SJSA1 (cell line): ENCODE measurements around the gene PPP1R7. TPM values are rescaled to one million over a fixed set of nuclear protein-coding genes. Genes with fewer than 3 reads are reported as not detected.
"Not testable (repeated sequence)": the region's sequence is repeated elsewhere in the genome, so short reads cannot be mapped to it uniquely, and the experiment has no call there.

Experiments
- DNase-seq, 2 experiments: peaks; one replicate each; pipeline ENCODE4 v3.0.0-alpha.2; 2015 to 2020; ENCODE audit warnings: low spot score in 2 of 2, low read depth in 1 of 2
- H3K27ac ChIP-seq: fragments of 250-450 bp; sonication (Bioruptor Pico); 2 replicates; pipeline ENCODE4 v1.5.1; 2020; ENCODE audit warnings: mild to moderate bottlenecking, moderate library complexity
- H3K27me3 ChIP-seq: fragments of 250-450 bp; sonication (Bioruptor Pico); replicated peaks from 2 replicates; pipeline ENCODE4 v1.5.1; 2020; ENCODE audit warnings: mild to moderate bottlenecking, moderate library complexity
- H3K36me3 ChIP-seq: fragments of 250-450 bp; sonication (Bioruptor Pico); 2 replicates; pipeline ENCODE4 v1.5.1; 2020; ENCODE audit warnings: mild to moderate bottlenecking
- H3K4me1 ChIP-seq: fragments of 250-450 bp; sonication (Bioruptor Pico); replicated peaks from 2 replicates; pipeline ENCODE4 v1.6.1; 2021; ENCODE audit warnings: mild to moderate bottlenecking
- H3K4me3 ChIP-seq: fragments of 250-450 bp; sonication (Bioruptor Pico); 2 replicates; pipeline ENCODE4 v1.5.1; 2020; ENCODE audit warnings: mild to moderate bottlenecking
- H3K9me3 ChIP-seq: fragments of 250-450 bp; sonication (Bioruptor Pico); replicated peaks from 2 replicates; pipeline ENCODE4 v1.5.1; 2020; ENCODE audit warnings: mild to moderate bottlenecking
- total RNA-seq: library from RNA; depleted of rRNA; stranded (reverse); fragments of >200 nt; shearing (Covaris generic); gene quantifications from 2 replicates; pipeline ENCODE4 v1.2.3, GENCODE V29; 2014

Gene PPP1R7
- total RNA-seq, 1 experiment from 2014 or later: 159 TPM

GRCh38 chr2:241191081-241191480, 40.8 kb downstream of the PPP1R7 start:
- no peaks in the 10 kb centered on the region for H3K9me3 ChIP-seq
- no peaks in the 10 kb centered on the region for H3K36me3 ChIP-seq
- no peak for DNase-seq
- no peaks in the 10 kb centered on the region for H3K4me1 ChIP-seq
- no peak overlapping the region for H3K4me3 ChIP-seq
- H3K27ac ChIP-seq: no peak overlapping the region
- H3K27me3 ChIP-seq: no peaks in the 10 kb centered on the region

DNA sequence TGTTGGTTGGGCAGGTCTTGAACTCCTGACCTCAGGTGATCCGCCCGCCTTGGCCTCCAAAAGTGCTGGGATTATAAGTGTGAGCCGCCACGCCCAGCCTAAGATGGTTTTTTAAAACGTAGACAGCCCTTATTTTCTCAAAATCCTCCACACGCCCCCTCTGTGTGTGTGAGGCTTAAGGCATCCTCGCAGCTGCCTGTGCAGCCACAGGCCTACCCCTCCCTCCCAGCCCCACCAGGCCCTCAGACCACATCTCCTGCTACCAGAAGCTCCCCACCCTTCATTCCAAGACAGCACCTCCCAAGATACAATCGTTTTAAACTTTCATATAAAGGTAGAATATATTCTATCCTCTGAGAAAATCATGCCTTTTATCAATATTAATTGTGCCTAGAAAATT, 43.0 kb downstream of the PPP1R7 start:
- Histone ChIP-seq H3K4me1 (no peaks in the 10 kb centered on the region), H3K27me3 (no peaks in the 10 kb centered on the region), H3K36me3 (no peaks in the 10 kb centered on the region), H3K27ac (no peak overlapping the region), H3K9me3 (no peaks in the 10 kb centered on the region), H3K4me3 (no peak overlapping the region)
- no peak for DNase-seq

DNA sequence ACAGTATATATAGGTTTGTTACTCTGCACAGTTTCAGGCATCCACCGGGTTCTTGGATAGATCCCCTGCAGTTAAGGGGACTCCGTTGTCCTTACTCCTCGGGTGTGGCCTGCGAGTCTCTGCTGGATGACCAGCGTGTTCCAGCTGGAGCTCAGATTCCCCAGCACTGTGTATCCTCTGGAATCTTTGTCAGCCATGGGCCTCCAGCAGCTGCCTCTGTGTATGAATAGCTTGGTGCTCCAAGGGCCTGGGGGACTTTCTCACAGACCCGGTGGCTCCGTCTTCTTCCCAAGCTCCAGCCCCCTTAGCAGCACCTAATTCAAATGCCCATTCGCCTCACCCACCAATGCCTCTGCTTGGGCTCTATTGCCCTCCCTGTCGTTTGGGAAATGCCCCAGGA, 44.5 kb downstream of the PPP1R7 start:
- H3K4me1 ChIP-seq: no peaks in the 10 kb centered on the region
- no peak overlapping the region for H3K27ac ChIP-seq
- H3K4me3 ChIP-seq: no peak overlapping the region
- H3K27me3 ChIP-seq: no peaks in the 10 kb centered on the region
- no peaks in the 10 kb centered on the region for H3K36me3 ChIP-seq
- DNase-seq: no peak
- no peaks in the 10 kb centered on the region for H3K9me3 ChIP-seq

GRCh38 chr2:241195506-241196130, 45.4 kb downstream of the PPP1R7 start:
- Histone ChIP-seq H3K27me3 (no peaks in the 10 kb centered on the region), H3K27ac (no peak overlapping the region), H3K9me3 (no peaks in the 10 kb centered on the region), H3K4me3 (no peak overlapping the region), H3K36me3 (no peaks in the 10 kb centered on the region), H3K4me1 (no peaks in the 10 kb centered on the region)
- DNase-seq: no peak

GRCh38 chr2:241197246-241197645, 47.0 kb downstream of the PPP1R7 start:
- not testable (repeated sequence) for DNase-seq, H3K27ac ChIP-seq, H3K27me3 ChIP-seq, H3K4me3 ChIP-seq, H3K4me1 ChIP-seq, H3K36me3 ChIP-seq, H3K9me3 ChIP-seq

DNA sequence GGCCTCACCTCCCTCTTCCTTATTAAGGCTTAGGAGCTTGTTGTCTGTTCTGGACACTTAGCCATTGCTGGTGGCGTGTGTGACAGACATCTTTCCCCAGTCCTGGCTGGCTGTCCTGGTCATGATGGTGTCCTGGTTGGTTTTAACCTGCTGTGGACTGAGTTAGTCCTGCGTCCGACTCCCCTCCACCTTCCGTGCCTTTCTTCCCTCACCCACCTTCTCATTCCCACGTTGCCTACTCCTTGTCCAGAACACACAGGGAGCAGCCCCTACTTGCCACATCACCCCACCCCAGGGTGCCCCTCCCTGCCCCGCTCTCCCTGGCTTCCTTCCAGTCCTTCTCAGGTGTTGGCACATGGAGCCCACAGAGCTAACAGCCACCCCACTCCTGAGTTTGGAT, 47.7 kb downstream of the PPP1R7 start:
- Histone ChIP-seq H3K4me1 (no peaks in the 10 kb centered on the region), H3K36me3 (no peaks in the 10 kb centered on the region), H3K9me3 (no peaks in the 10 kb centered on the region), H3K27ac (no peak overlapping the region), H3K4me3 (no peak overlapping the region), H3K27me3 (no peaks in the 10 kb centered on the region)
- no peak for DNase-seq

- Histone ChIP-seq H3K9me3 (no peaks in the 10 kb centered on the region), H3K4me3 (no peak overlapping the region), H3K27me3 (no peaks in the 10 kb centered on the region), H3K27ac (no peak overlapping the region), H3K4me1 (no peaks in the 10 kb centered on the region), H3K36me3 (no peaks in the 10 kb centered on the region)
- DNase-seq: no peak
Measured at GRCh38 chr2:241198381-241199279, 48.4 kb downstream of the PPP1R7 start.

DNA sequence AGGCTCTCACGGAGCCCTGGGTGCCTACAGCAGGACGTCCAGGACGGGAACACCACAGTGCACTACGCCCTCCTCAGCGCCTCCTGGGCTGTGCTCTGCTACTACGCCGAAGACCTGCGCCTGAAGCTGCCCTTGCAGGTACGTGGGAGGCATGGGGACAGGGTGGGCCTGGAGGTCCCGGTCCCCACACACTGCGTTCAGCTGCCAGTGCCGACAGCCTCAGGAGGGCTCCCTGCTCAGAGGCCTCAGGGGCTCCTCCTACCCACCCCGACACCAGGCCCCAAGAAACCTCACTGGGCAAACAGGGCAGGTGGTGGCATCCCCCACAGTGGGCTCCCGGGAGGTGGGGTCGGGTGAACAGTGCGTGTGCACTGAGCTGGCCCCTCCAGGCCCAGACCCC, 49.0 kb downstream of the PPP1R7 start:
- no peaks in the 10 kb centered on the region for H3K27me3 ChIP-seq
- H3K9me3 ChIP-seq: no peaks in the 10 kb centered on the region
- DNase-seq: no peak
- no peak overlapping the region for H3K4me3 ChIP-seq
- H3K36me3 ChIP-seq: no peaks in the 10 kb centered on the region
- H3K4me1 ChIP-seq: no peaks in the 10 kb centered on the region
- no peak overlapping the region for H3K27ac ChIP-seq

DNA sequence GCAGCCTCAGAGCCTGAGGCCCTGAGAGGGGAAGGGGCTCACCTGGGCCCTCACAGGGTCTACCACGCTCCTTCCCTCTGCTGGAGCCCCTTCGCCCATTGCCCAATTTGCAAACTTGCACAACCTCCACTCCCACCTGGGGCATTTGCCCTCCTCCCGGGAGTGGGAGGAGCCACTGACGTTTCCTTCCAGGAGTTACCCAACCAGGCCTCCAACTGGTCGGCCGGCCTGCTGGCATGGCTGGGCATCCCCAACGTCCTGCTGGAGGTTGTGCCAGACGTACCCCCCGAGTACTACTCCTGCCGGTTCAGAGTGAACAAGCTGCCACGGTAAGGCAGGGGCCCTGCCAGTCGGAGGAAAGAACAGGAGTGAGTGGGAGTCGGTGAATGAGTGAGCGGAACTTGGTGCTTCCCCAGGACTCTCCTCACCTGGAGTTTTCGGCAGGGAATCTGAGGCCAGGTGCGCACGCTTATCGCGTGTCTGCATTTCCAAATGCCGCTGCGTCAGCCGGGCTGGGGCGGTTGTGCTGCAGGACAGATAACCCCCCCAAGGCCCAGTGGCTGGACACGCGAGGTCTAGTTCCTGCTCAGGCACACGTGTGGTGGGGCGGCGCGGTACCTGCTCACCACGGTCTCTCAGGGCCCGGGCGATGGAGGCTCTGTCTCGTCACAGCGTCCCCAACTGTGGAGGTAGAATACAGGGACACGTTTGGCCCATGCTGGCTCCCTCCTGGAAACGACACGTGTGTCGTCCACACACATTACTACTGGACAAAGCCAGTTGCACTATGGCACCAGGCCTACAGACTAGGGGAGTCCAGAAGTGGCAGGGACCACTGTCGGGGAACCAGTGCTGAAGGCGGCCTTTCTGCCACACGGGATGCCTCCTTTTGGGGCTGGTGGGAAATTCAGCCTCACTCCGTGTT, 49.9 kb downstream of the PPP1R7 start:
- H3K4me3 ChIP-seq: no peak overlapping the region
- no peak overlapping the region for H3K27ac ChIP-seq
- H3K4me1 ChIP-seq: no peaks in the 10 kb centered on the region
- H3K36me3 ChIP-seq: no peaks in the 10 kb centered on the region
- DNase-seq: no peak
- no peaks in the 10 kb centered on the region for H3K27me3 ChIP-seq
- H3K9me3 ChIP-seq: no peaks in the 10 kb centered on the region

GRCh38 chr2:241200822-241201395, 50.6 kb downstream of the PPP1R7 start:
- Histone ChIP-seq H3K4me1 (no peaks in the 10 kb centered on the region), H3K27me3 (no peaks in the 10 kb centered on the region), H3K27ac (no peak overlapping the region), H3K9me3 (no peaks in the 10 kb centered on the region), H3K36me3 (no peaks in the 10 kb centered on the region), H3K4me3 (no peak overlapping the region)
- DNase-seq: no peak

DNA sequence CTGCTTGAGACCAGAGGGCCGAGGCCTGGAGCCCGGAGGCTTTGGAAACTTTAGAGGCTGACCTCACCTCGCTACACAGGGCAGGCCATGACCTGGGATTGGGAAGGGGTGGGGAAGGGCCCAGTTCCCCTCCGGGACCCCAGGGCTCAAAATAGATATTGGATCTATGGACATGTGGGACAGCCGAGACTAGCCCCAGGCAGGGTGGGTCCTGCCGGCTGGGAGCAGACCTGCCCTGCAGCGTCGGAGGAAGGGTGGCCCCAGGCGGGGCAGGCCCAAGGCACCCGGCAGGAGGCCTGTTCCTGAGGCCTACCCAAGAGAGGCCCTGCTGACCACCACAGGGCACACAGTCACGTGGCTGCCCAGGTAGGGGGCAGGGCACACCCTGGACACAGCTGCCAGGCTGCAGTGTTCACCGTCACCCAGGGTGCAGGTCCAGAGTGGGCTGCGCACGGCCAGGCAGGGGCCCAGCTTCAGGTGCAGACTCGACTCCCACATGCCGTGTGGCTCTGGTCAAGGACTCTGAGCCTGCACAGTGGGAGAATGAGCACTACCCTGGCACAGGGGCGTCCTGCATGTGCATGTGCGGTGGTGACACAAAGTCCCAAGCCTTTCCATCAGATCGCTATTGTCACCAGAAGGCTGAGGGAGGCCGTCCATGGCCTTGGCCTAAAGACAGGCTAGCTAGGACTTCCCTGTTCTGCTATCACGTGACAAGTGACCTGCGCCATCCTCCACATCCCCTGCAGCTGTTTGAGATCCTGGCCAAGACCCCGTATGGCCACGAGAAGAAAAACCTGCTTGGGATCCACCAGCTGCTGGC, 51.4 kb downstream of the PPP1R7 start:
- H3K27ac ChIP-seq: no peak overlapping the region
- H3K36me3 ChIP-seq: no peaks in the 10 kb centered on the region
- no peaks in the 10 kb centered on the region for H3K27me3 ChIP-seq
- no peak overlapping the region for H3K4me3 ChIP-seq
- DNase-seq: no peak
- no peaks in the 10 kb centered on the region for H3K4me1 ChIP-seq
- H3K9me3 ChIP-seq: no peaks in the 10 kb centered on the region

DNA sequence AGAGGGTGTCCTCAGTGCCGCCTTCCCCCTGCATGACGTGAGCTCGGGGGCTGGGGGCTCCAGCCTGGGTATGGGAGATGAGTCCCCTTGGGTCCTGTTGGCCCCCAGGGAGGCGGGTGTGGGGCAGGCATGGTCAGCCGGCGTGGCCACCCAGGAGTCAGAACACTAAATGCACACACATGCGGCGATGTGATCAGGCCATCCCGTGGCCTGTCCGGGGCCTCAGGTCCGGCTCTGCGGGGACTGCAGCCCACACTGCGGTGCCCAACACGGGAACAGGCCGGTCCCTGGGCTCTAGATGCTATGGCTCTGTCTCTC, 52.0 kb downstream of the PPP1R7 start:
- Histone ChIP-seq H3K9me3 (no peaks in the 10 kb centered on the region), H3K4me1 (no peaks in the 10 kb centered on the region), H3K36me3 (no peaks in the 10 kb centered on the region), H3K27me3 (no peaks in the 10 kb centered on the region), H3K27ac (no peak overlapping the region), H3K4me3 (no peak overlapping the region)
- no peak for DNase-seq

DNA sequence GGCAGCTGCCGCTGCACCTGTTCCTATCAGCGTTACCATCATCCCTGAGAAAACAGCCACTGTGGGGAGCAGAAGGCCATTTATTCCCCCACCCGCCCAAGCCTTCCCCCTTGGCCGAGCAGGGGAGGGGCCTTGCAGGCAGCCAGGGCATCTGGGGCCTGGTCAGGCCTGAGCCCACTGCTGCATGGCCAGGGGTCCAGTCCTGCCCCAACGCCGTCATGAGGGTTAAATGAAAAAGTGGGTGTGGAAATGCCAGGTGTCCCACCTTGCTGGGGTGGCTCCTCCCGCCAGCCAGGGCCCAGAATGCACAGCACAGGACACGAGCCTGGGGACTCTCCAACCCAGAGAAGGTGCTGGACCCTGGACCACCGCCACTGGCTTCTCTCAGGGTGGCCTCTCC, 52.4 kb downstream of the PPP1R7 start:
- Histone ChIP-seq H3K27me3 (no peaks in the 10 kb centered on the region), H3K9me3 (no peaks in the 10 kb centered on the region), H3K36me3 (no peaks in the 10 kb centered on the region), H3K27ac (no peak overlapping the region), H3K4me1 (no peaks in the 10 kb centered on the region), H3K4me3 (no peak overlapping the region)
- no peak for DNase-seq
